Femur (tissue), 1 donor: Measurements from ENCODE around the gene DDX20.
"Not testable (repeated sequence)": the region's sequence is repeated elsewhere in the genome, so short reads cannot be mapped to it uniquely, and the experiment has no call there.

ENCODE experiments used
- DNase-seq: peaks from one replicate; pipeline ENCODE4 v3.0.0-alpha.2; 2017

The DDX20 gene

DNA sequence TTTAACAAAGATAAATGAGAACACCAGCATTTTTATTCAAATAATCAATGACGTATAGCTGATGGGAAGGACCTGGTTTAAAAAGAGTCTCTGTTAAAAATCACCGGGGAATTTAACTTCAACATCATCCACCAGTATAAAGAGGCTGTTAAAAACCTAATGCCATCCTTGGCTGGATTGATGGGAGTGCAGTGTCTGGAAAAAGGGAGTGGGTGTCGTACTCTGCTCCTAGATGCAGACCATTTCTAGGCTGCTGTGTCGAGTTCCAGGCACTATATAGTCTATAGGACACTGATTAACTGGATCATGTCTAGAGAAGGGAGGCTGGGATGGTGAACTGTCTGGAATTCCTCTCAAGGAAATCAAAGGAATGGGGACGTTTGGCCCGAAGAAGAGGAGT is 36.1 kb downstream of the DDX20 start:
- no peak for DNase-seq

DNA sequence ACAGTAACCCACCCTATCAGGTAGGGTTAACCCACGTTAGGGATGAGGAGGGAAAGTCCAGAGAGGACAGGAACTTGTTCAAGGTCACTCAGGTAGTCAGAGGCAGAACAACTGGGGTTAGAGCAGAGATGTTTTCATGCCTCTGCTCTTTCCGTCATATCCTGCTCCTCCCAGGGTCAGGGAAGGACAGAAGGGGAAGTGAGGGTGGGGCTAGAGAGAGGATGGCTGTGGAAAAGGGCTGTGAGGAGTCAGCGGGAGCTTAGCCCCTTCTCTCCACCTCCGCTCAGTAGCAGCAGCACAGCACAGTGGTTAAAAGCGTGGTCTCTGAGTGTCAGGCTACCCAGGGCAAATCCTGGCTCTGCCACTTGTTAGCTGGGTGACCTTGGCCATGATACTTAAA is 36.5 kb downstream of the DDX20 start:
- no peak for DNase-seq

GRCh38 chr1:111793923-111794322 is 38.2 kb downstream of the DDX20 start:
- DNase-seq = no peak

DNA sequence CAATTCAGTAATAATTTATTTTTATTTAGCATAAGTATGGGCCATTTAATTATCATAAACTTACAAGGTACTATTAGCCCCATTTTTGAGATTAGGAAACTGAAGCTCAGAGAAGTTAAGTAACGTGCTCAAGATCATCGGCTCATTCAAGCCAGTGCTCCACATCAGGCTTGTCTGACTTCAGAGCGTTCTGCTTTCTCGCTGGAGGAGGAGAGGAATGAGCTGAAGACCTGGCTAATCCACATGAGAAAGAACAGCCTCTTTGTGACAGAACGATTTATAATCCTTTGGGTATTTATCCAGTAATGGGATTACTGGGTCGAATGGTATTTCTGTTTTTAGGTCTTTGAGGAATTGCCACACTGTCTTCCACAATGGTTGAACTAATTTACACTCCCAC is 39.7 kb downstream of the DDX20 start:
- DNase-seq = no peak

GRCh38 chr1:111798580-111798979 is 42.9 kb downstream of the DDX20 start:
- DNase-seq = no peak

DNA sequence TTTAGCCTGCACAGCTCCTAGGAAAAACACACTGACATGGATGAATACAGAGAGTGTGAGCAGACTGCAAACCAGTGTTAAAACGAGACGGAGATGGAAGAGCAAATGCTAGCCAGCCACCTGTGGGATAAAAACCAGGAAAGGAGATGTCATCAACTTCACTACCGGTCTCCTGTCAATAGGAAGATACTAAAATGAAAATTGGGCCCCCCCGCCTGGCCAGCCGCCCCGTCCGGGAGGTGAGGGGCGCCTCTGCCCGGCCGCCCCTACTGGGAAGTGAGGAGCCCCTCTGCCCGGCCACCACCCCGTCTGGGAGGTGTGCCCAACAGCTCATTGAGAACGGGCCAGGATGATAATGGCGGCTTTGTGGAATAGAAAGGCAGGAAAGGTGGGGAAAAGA is 44.0 kb downstream of the DDX20 start:
- not testable (repeated sequence) for DNase-seq

DNA sequence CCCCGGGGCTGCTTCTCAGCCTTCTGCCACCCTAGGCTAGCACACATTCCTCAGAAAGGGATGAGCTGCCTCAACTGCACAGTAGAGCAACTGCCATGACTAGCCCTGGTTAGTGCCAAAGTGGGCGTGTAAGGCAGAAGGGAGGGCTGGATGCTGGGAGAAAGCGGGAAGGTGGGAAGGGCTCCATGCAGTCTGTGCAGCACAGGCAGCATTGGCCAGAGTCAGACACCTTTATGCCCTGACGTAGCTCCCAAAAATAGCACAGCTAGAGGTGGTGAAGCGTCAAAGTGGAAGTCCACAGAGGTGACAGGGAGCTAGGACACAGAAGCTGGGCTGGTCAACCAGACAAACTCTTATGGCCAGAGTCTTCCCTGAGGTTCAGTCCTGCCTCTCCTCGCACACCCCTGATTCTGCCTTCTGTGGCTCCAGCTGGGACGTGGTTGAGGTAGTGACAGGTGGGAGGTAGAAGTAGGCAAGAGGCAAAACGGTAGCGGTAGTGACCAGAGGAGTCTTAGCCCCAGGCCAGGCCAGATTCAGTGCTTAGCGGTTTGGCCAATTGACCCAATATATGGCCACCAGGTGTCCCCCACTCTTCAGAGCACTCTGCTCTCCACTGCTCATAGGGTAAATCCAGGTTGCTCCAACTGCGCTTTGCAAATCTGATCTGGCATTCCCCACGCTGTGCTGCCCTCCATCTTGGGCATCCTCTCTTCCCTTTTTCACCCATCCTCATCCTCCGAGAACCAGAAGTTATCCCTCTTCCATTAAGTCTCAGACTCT is 45.6 kb downstream of the DDX20 start:
- no peak for DNase-seq

- DNase-seq = no peak
These were observed 46.4 kb downstream of the DDX20 start for GRCh38 chr1:111802110-111802509.

GRCh38 chr1:111802984-111803383 is 47.3 kb downstream of the DDX20 start:
- DNase-seq = no peak

GRCh38 chr1:111803951-111804350 is 48.2 kb downstream of the DDX20 start:
- DNase-seq = no peak

- no peak for DNase-seq
These were observed 49.1 kb downstream of the DDX20 start for GRCh38 chr1:111804776-111805175.

- no peak for DNase-seq
These were observed 49.5 kb downstream of the DDX20 start for GRCh38 chr1:111805251-111805650.

GRCh38 chr1:111811891-111812290 is 56.2 kb downstream of the DDX20 start:
- DNase-seq = no peak

DNA sequence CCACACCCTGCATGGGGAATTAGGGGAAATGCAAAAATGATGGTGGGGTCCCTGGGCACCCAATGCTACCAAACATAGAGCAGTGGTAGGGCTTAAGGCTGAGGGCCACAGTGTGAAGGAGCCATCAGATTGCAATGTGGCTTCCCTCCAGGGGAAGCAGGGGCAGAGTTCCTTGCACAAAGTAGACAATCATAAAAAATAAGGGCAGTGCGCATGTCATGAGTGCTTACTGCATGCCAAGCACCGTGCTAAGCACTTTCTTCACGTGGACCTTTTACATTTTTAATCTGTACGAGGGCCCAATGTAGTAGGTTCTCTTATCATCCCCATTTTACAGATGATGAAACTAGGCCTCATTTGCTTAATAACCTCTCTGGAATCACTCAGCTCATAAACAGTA is 56.6 kb downstream of the DDX20 start:
- no peak for DNase-seq

DNA sequence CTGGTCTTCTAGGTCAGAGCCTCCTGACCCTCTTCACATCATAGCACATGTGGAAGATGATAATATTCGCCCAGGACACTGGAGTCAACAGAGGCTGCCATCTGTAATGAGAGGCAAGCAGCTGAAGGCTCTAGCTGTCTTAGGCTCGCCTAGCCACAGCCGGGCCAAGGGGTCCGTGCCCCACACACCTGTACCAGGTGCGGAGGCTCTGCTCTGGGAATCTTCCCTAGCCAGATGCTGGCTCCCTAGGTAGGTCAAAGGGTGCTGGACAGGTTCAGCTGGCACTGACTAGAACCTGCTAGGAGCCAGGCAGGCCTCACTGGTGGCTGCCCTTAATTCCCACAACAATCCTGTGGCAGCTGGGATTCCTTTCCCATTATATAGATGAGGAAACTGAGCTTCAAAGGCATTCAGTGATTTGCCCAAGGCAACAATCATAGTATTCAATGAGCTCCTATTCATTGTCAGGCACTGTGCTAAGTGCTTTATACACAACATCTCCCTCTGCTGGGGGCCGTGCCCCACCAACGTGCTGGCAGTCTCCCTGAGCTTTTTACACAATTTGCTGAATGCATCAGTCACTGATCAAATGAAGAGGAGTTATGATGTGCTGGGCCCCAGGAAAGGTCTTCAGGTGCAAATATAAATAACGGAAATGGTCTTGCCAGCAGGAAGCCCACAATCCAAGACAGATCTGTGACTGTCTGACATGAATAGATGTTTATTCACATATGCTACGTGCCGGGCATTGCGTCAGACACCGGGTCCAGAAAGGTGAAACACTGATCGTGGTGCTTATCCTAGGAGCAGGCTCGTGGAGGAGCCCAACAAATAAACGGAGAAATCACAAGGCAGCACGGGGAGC is 58.0 kb downstream of the DDX20 start:
- no peak for DNase-seq

DNA sequence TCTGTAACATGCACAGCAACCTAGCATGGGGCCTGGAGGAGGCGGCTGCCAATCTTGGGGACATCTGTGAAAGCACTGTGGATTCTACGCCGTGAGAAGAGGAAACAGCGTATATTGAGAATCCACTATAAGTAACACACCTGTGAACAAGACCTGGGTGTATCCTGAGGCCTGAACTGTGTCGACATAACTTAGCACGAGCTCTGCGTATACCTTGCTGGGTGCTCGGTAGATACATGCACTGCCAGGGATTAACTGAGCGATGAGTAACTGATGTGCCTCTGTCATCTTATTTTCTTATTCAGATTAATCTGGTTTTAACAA is 58.6 kb downstream of the DDX20 start:
- DNase-seq = no peak

GRCh38 chr1:111814642-111815041 is 58.9 kb downstream of the DDX20 start:
- no peak for DNase-seq
